Subcutaneous abdominal adipose tissue (tissue), 5 donors: ENCODE results near the gene KIF1B.
"Not testable (repeated sequence)": the region's sequence is repeated elsewhere in the genome, so short reads cannot be mapped to it uniquely, and the experiment has no call there.

Experiments
- H3K27ac ChIP-seq: one replicate; pipeline ENCODE4 v1.7.0; 2013; ENCODE audit warnings: low read depth, mild to moderate bottlenecking, inconsistent platforms, low read length, moderate library complexity
- H3K27me3 ChIP-seq, 5 donors: one replicate each; pipeline ENCODE4 v1.7.0; 2013; ENCODE audit warnings: low read length in 5 of 5, inconsistent platforms in 1 of 5; ENCODE audit not compliant: control insufficient read depth in 5 of 5, insufficient read depth in 4 of 5
- H3K36me3 ChIP-seq, 5 donors: one replicate each; pipeline ENCODE4 v1.7.0; 2013; ENCODE audit warnings: low read length in 5 of 5; ENCODE audit not compliant: control insufficient read depth in 5 of 5, insufficient read depth in 5 of 5
- H3K4me1 ChIP-seq, 5 donors: one replicate each; pipeline ENCODE4 v1.7.0; 2013; ENCODE audit warnings: low read length in 5 of 5, mild to moderate bottlenecking in 3 of 5, moderate library complexity in 1 of 5; ENCODE audit not compliant: control insufficient read depth in 5 of 5, insufficient read depth in 5 of 5
- H3K4me3 ChIP-seq, 5 donors: one replicate each; pipeline ENCODE4 v1.7.0; 2013; ENCODE audit warnings: low read length in 5 of 5, low read depth in 1 of 5
- H3K9ac ChIP-seq, 5 donors: one replicate each; pipeline ENCODE4 v1.7.0; 2013; ENCODE audit warnings: low read length in 5 of 5, mild to moderate bottlenecking in 4 of 5, moderate library complexity in 3 of 5
- H3K9me3 ChIP-seq, 5 donors: one replicate each; pipeline ENCODE4 v1.7.0; 2013; ENCODE audit warnings: low read length in 5 of 5; ENCODE audit not compliant: control insufficient read depth in 5 of 5
- donor health status: healthy.
- donor health status: healthy.
- donor health status: healthy.
- donor health status: healthy.
- donor health status: healthy.

The KIF1B gene

DNA sequence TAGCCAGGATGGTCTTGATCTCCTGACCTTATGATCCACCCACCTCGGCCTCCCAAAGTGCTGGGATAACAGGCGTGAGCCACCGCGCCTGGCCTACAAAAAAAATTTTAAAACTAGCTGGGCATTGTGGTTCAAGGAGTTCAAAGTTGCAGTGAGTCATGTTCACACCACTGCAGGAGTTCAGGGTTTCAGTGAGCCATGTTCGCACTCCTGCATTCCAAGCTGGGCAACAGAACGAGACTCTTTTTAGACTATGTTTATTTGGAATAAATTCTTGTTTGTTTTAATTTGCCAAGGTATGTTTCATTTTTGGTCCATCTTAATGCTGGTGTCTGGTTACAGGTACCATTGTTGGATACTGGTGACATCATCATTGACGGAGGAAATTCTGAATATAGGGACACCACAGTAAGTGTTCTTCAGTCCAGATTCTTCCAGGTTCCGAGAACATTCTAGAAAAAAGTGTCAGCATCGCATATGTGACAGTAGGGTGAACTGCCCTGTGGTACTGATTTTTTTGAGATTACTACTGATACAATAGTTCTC lies 192.4 kb downstream of the KIF1B start:
- no peaks in the 10 kb centered on the region for H3K9me3 ChIP-seq
- no peak overlapping the region for H3K9ac ChIP-seq
- H3K4me1 ChIP-seq, result peaks cover 0 to 27% (median 23%) of the 10 kb centered on the region in 5 donors
- H3K27me3 ChIP-seq, result no peaks in the 10 kb centered on the region
- peak overlapping the region; percentile 7 for H3K27ac ChIP-seq
- peaks cover 15 to 52% (median 46%) of the 10 kb centered on the region in 5 donors for H3K36me3 ChIP-seq
- no peak overlapping the region for H3K4me3 ChIP-seq

DNA sequence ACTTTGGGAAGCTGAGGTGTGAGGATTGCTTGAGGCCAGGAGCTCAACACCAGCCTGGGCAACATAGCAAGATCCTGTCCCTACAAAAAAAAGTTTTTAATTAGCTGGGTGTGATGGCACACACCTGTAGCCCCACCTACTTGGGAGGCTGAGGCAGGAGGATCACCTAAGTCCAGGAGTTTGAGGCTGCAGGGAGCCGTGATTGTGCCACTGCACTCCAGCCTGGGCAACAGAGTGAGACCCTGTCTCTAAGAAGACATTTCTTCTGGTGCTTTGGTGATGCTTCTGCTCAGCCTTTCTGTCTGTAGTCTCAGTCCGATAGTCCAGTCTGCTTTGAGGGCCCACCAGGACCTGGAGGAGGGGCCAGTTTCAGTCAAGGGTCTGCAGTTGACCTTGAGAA lies 196.8 kb downstream of the KIF1B start:
- Histone ChIP-seq H3K27me3 (no peaks in the 10 kb centered on the region), H3K4me1 (no peaks in the 10 kb centered on the region), H3K36me3 (peaks cover 31 to 93% (median 84%) of the 10 kb centered on the region in 5 donors), H3K27ac (no peak overlapping the region), H3K9ac (no peak overlapping the region), H3K4me3 (no peak overlapping the region), H3K9me3 (no peaks in the 10 kb centered on the region)

GRCh38 chr1:10415211-10415930 lies 205.0 kb downstream of the KIF1B start:
- peaks cover 0 to 21% (median 13%) of the 10 kb centered on the region in 5 donors for H3K4me1 ChIP-seq
- H3K9me3 ChIP-seq, result no peaks in the 10 kb centered on the region
- peak overlapping the region in 3 of 5 donors; percentile 21 to 59 (median 46) for H3K9ac ChIP-seq
- H3K4me3 ChIP-seq, result peak overlapping the region in 1 of 5 donors; percentile 27
- peaks cover 27 to 91% (median 80%) of the 10 kb centered on the region in 5 donors for H3K36me3 ChIP-seq
- peak overlapping the region; percentile 84 for H3K27ac ChIP-seq
- no peaks in the 10 kb centered on the region for H3K27me3 ChIP-seq

DNA sequence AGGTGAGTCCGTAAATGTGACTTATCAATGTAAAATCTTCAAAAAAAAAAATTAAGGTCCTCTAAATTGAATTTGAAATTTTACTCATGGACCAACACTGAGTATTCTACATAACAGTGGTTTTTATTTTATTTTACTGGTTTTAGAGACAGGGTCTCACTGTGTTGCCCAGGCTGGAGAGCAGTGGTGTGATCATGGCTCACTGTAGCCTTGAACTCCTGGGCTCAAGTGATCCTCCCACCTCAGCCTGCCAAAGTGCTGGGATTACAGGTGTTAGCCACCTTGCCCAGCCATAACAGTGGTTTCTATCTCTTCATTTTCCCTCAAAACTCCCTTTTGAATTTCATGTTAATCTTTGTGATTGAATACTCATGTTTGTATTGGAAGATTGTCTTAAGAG lies 205.6 kb downstream of the KIF1B start:
- H3K27me3 ChIP-seq, H3K4me3 ChIP-seq, H3K9me3 ChIP-seq: not testable (repeated sequence)
- H3K27ac ChIP-seq, result peak overlapping the region; percentile 84
- H3K36me3 ChIP-seq, result peaks cover 25 to 89% (median 80%) of the 10 kb centered on the region in 5 donors
- peaks cover 0 to 24% (median 16%) of the 10 kb centered on the region in 5 donors for H3K4me1 ChIP-seq
- H3K9ac ChIP-seq, result peak overlapping the region in 1 of 5 donors; percentile 54

DNA sequence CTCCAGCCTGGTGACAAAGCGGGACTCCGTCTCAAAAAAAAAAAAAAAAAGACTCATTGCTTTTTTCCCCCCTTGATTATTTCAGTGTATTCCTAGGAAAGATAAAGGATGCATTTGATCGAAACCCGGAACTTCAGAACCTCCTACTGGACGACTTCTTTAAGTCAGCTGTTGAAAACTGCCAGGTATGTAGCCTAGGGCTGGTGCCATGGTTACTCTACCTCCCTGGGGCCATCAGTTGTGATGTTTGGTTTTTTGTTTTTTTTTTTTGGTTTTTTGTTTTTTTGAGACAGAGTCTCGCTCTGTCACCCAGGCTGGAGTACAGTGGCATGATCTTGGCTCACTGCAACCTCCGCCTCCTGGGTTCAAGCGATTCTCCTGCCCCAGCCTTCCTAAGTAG lies 208.4 kb downstream of the KIF1B start:
- H3K4me3 ChIP-seq, H3K9me3 ChIP-seq, H3K9ac ChIP-seq, H3K27me3 ChIP-seq, H3K27ac ChIP-seq: not testable (repeated sequence)
- peaks cover 7 to 71% (median 55%) of the 10 kb centered on the region in 5 donors for H3K36me3 ChIP-seq
- H3K4me1 ChIP-seq, result peaks cover 0 to 26% (median 16%) of the 10 kb centered on the region in 5 donors

- Histone ChIP-seq H3K36me3 (peaks cover 7 to 64% (median 52%) of the 10 kb centered on the region in 5 donors), H3K27me3 (no peaks in the 10 kb centered on the region), H3K9ac (peak overlapping the region in 1 of 5 donors; percentile 25), H3K4me3 (no peak overlapping the region), H3K4me1 (peaks cover 2 to 32% (median 19%) of the 10 kb centered on the region in 5 donors), H3K27ac (peak overlapping the region; percentile 76), H3K9me3 (no peaks in the 10 kb centered on the region)
These were observed 209.0 kb downstream of the KIF1B start for GRCh38 chr1:10419351-10419750.

DNA sequence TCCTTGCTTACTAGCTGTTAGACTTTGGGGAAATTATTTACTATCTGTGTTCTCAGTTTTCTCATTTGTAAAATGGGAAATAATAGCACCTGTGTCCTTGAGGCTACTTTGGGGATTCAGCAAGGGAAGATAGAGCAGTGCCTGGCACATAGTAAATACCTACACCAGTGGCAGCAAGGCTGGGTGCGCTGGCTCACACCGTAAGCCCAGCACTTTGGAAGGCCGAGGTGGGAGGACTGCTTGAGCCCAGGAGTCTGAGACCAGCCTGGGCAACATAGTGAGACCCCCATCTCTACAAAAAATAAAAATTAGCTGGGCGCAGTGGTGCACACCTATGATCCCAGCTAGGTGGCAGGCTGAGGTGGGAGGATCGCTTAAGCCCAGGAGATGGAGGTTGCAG lies 211.3 kb downstream of the KIF1B start:
- no peak overlapping the region for H3K9ac ChIP-seq
- peaks cover 0 to 25% (median 15%) of the 10 kb centered on the region in 5 donors for H3K4me1 ChIP-seq
- peaks cover 0 to 48% (median 36%) of the 10 kb centered on the region in 5 donors for H3K36me3 ChIP-seq
- no peak overlapping the region for H3K4me3 ChIP-seq
- H3K27me3 ChIP-seq, result no peaks in the 10 kb centered on the region
- H3K27ac ChIP-seq, result no peak overlapping the region
- no peaks in the 10 kb centered on the region for H3K9me3 ChIP-seq

GRCh38 chr1:10424034-10424433 lies 213.7 kb downstream of the KIF1B start:
- Histone ChIP-seq H3K4me1 (peaks cover 0 to 30% (median 20%) of the 10 kb centered on the region in 5 donors), H3K36me3 (peaks cover 0 to 24% (median 15%) of the 10 kb centered on the region in 5 donors), H3K27ac (no peak overlapping the region), H3K4me3 (no peak overlapping the region), H3K9ac (peak overlapping the region in 1 of 5 donors; percentile 20), H3K9me3 (no peaks in the 10 kb centered on the region), H3K27me3 (no peaks in the 10 kb centered on the region)

DNA sequence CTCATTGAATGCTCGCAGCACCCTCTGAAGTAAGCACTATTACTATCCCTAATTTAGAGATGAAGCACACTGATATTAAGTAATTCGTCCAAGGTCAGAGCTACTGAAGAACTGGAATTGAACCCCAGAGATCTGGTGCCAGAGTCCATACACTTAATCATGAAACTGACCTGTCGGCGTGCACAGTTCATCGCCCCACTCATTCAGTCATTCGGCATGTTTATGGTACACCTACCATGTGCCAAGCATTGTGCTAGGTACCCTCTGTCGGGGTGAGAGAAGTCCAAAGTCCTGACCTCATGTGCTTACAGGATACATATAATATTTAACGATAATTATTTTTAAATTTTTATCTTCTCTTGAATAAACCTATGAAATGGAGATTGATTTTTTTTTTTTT lies 214.3 kb downstream of the KIF1B start:
- Histone ChIP-seq H3K9me3 (no peaks in the 10 kb centered on the region), H3K27me3 (no peaks in the 10 kb centered on the region), H3K9ac (peak overlapping the region in 1 of 5 donors; percentile 20), H3K4me3 (no peak overlapping the region), H3K36me3 (peaks cover 0 to 17% (median 9%) of the 10 kb centered on the region in 5 donors), H3K4me1 (peaks cover 1 to 27% (median 20%) of the 10 kb centered on the region in 5 donors), H3K27ac (no peak overlapping the region)

DNA sequence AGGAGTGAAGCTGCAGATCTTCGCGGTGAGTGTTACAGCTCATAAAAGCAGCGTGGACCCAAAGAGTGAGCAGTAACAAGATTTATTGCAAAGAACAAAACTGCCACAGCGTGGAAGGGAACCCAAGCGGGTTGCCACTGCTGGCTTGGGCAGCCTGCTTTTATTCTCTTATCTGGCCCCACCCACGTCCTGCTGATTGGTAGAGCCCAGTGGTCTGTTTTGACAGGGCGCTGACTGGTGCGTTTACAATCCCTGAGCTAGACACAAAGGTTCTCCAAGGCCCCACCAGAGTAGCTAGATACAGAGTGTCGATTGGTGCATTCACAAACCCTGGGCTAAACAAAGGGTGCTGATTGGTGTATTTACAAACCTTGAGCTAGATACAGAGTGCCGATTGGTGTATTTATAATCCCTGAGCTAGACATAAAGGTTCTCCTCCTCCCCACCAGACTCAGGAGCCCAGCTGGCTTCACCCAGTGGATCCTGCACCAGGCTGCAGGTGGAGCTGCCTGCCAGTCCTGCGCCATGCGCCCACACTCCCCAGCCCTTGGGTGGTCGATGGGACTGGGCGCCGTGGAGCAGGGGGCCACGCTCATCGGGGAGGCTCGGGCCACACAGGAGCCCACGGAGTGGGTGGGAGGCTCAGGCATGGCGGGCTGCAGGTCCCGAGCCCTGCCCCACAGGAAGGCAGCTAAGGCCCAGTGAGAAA lies 215.6 kb downstream of the KIF1B start:
- not testable (repeated sequence) for H3K9ac ChIP-seq, H3K27me3 ChIP-seq, H3K36me3 ChIP-seq, H3K4me3 ChIP-seq, H3K27ac ChIP-seq, H3K9me3 ChIP-seq
- peaks cover 6 to 27% (median 22%) of the 10 kb centered on the region in 5 donors for H3K4me1 ChIP-seq
